ENCODE results near the gene SRPRB. TPM values are rescaled to one million over a fixed set of nuclear protein-coding genes. Genes with fewer than 3 reads are reported as not detected.

The SRPRB gene
- total and polyA plus RNA-seq, 5 donors from 2014 or later, result 23.8 to 57.2 (median 36.4) TPM

GRCh38 chr3:133841196-133841595 is 35.6 kb downstream of the SRPRB start:
- peaks cover 4% of the 10 kb centered on the region for H3K27me3 Mint-ChIP-seq
- Histone ChIP-seq H3K9me3 (ENCODE audit: control insufficient read depth in 2 of 2, low read length in 2 of 2) (no peaks in the 10 kb centered on the region), H3K4me3 (ENCODE audit: low read depth, low read length) (no peak overlapping the region), H3K27ac (ENCODE audit: insufficient read depth, low read length, poor library complexity, severe bottlenecking) (no peak overlapping the region), H3K36me3 (ENCODE audit: control insufficient read depth, insufficient read depth, low read length) (no peaks in the 10 kb centered on the region), H3K4me1 (ENCODE audit: control insufficient read depth, insufficient read depth, low read length, poor library complexity, severe bottlenecking) (no peaks in the 10 kb centered on the region), H3K27me3 (ENCODE audit: control insufficient read depth, insufficient read depth, low read length) (no peaks in the 10 kb centered on the region)
- no peaks in the 10 kb centered on the region for H3K4me1 Mint-ChIP-seq
- DNase-seq, result no peak
- no peak for ATAC-seq (ENCODE audit: low read depth in 2 of 2)
- peaks cover 0 to 1% (median 0%) of the 10 kb centered on the region in 7 donors for H3K9me3 Mint-ChIP-seq
- H3K36me3 Mint-ChIP-seq, result no peaks in the 10 kb centered on the region
- H3K27ac Mint-ChIP-seq, result no peak overlapping the region
- no peak overlapping the region for H3K4me3 Mint-ChIP-seq

DNA sequence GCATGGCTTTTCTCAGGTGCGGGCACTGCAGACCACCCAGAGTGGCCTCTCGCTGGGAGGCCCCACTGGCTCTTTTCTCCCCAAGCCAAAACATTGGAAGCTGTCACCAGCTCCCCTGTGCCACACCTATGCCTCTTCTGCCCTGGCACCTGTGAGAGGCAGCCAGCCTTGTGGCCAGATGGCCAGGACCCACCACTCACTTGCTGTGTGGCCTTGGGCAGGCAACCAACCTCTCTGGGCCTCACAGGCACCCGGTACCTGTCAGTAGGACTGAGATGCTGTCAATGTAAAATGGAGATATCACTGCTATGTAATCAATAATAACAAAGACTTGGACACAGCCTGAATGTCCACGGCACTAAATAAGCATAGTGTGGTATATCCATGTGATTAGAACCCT is 36.5 kb downstream of the SRPRB start:
- H3K4me1 Mint-ChIP-seq, result no peaks in the 10 kb centered on the region
- ATAC-seq (ENCODE audit: low read depth in 2 of 2), result no peak
- no peak overlapping the region for H3K27ac ChIP-seq (ENCODE audit: insufficient read depth, low read length, poor library complexity, severe bottlenecking)

GRCh38 chr3:133843634-133844033 is 38.0 kb downstream of the SRPRB start:
- Mint-ChIP-seq H3K27me3 (peaks cover 9% of the 10 kb centered on the region), H3K9me3 (no peaks in the 10 kb centered on the region), H3K4me1 (no peaks in the 10 kb centered on the region), H3K4me3 (no peak overlapping the region), H3K27ac (no peak overlapping the region), H3K36me3 (no peaks in the 10 kb centered on the region)
- Histone ChIP-seq H3K4me1 (ENCODE audit: control insufficient read depth, insufficient read depth, low read length, poor library complexity, severe bottlenecking) (no peaks in the 10 kb centered on the region), H3K4me3 (ENCODE audit: low read depth, low read length) (no peak overlapping the region), H3K27ac (ENCODE audit: insufficient read depth, low read length, poor library complexity, severe bottlenecking) (no peak overlapping the region), H3K9me3 (ENCODE audit: control insufficient read depth in 2 of 2, low read length in 2 of 2) (no peaks in the 10 kb centered on the region), H3K36me3 (ENCODE audit: control insufficient read depth, insufficient read depth, low read length) (no peaks in the 10 kb centered on the region), H3K27me3 (ENCODE audit: control insufficient read depth, insufficient read depth, low read length) (peaks cover 3% of the 10 kb centered on the region)
- ATAC-seq (ENCODE audit: low read depth in 2 of 2) (no peak), DNase-seq (no peak)

More for the DNA sequence above, 36.5 kb downstream of the SRPRB start:
- DNase-seq, result no peak
- Histone ChIP-seq H3K27me3 (ENCODE audit: control insufficient read depth, insufficient read depth, low read length) (no peaks in the 10 kb centered on the region), H3K4me1 (ENCODE audit: control insufficient read depth, insufficient read depth, low read length, poor library complexity, severe bottlenecking) (no peaks in the 10 kb centered on the region), H3K4me3 (ENCODE audit: low read depth, low read length) (no peak overlapping the region), H3K9me3 (ENCODE audit: control insufficient read depth in 2 of 2, low read length in 2 of 2) (no peaks in the 10 kb centered on the region), H3K36me3 (ENCODE audit: control insufficient read depth, insufficient read depth, low read length) (no peaks in the 10 kb centered on the region)
- Mint-ChIP-seq H3K27ac (no peak overlapping the region), H3K36me3 (no peaks in the 10 kb centered on the region), H3K9me3 (no peaks in the 10 kb centered on the region), H3K27me3 (peaks cover 1% of the 10 kb centered on the region), H3K4me3 (no peak overlapping the region)

DNA sequence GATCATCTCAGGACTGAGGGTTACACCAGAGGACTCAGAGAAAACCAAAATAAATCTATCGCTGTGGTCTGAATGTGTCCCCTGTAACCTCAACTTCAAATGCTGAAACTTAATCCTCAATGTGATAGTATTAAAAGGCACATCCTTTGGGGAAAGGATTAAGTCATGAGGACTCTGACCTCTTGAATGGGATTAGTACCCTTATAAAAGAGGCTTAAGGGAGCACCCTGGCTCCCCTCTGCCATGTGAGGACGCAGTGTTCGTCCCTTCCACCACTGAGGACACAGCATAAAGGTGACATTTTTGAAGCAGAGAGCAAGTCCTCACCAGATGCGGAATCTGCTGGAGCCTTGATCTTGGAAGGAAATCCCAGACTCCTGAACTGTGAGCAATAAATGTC is 39.5 kb downstream of the SRPRB start:
- H3K27me3 Mint-ChIP-seq, result peaks cover 12% of the 10 kb centered on the region
- no peaks in the 10 kb centered on the region for H3K4me1 Mint-ChIP-seq
- H3K27ac ChIP-seq (ENCODE audit: insufficient read depth, low read length, poor library complexity, severe bottlenecking), result no peak overlapping the region
- no peaks in the 10 kb centered on the region for H3K36me3 ChIP-seq (ENCODE audit: control insufficient read depth, insufficient read depth, low read length)
- H3K27me3 ChIP-seq (ENCODE audit: control insufficient read depth, insufficient read depth, low read length), result peaks cover 4% of the 10 kb centered on the region
- H3K4me1 ChIP-seq (ENCODE audit: control insufficient read depth, insufficient read depth, low read length, poor library complexity, severe bottlenecking), result no peaks in the 10 kb centered on the region
- H3K4me3 ChIP-seq (ENCODE audit: low read depth, low read length), result no peak overlapping the region
- H3K9me3 Mint-ChIP-seq, result no peaks in the 10 kb centered on the region
- no peaks in the 10 kb centered on the region for H3K9me3 ChIP-seq (ENCODE audit: control insufficient read depth in 2 of 2, low read length in 2 of 2)
- DNase-seq (no peak), ATAC-seq (ENCODE audit: low read depth in 2 of 2) (no peak)
- no peaks in the 10 kb centered on the region for H3K36me3 Mint-ChIP-seq
- H3K27ac Mint-ChIP-seq, result no peak overlapping the region
- H3K4me3 Mint-ChIP-seq, result no peak overlapping the region

DNA sequence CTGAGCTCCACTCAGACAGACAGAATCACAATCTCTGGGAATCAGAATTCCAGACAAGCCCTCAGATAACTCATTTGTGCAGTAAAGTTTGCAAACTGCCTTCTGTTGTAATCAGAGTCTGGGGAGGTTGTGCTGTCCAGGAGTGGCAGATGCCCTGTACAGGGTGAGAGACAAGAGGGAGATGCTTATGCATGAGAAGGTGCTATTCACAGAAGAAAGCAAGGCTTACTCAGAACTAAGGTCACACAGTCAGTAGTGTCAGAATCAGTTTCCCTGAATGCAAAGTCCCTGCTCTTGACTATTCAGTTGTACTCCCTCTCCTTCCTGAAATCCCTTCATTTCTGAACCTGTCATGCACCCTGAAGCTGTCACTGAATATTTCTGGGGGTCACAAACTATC is 43.7 kb downstream of the SRPRB start:
- H3K4me3 ChIP-seq (ENCODE audit: low read depth, low read length), result no peak overlapping the region
- H3K36me3 ChIP-seq (ENCODE audit: control insufficient read depth, insufficient read depth, low read length), result no peaks in the 10 kb centered on the region
- Mint-ChIP-seq H3K9me3 (no peaks in the 10 kb centered on the region), H3K4me3 (no peak overlapping the region), H3K4me1 (no peaks in the 10 kb centered on the region), H3K27ac (no peak overlapping the region), H3K27me3 (peaks cover 13% of the 10 kb centered on the region), H3K36me3 (no peaks in the 10 kb centered on the region)
- DNase-seq (no peak), ATAC-seq (ENCODE audit: low read depth in 2 of 2) (no peak)
- H3K9me3 ChIP-seq (ENCODE audit: control insufficient read depth in 2 of 2, low read length in 2 of 2), result no peaks in the 10 kb centered on the region
- H3K27ac ChIP-seq (ENCODE audit: insufficient read depth, low read length, poor library complexity, severe bottlenecking), result no peak overlapping the region
- H3K27me3 ChIP-seq (ENCODE audit: control insufficient read depth, insufficient read depth, low read length), result peaks cover 4% of the 10 kb centered on the region
- no peaks in the 10 kb centered on the region for H3K4me1 ChIP-seq (ENCODE audit: control insufficient read depth, insufficient read depth, low read length, poor library complexity, severe bottlenecking)

DNA sequence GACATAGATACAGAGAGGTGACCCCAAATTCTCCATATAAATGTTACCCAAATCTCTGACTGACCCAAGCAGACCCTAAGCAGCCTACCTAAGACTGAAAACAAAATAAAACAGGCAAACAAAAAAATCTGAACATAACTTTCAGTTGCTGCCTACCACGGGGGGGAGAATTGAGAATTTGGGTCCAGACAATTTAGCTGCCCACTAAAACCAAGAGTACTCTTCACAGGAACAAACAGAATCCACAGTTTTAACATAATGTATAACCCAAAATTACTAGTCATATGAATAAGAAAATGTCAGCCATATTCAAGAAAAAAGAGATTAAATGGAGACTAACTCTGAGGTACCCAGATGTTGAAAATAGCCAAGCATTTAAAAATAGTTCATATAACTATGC is 44.4 kb downstream of the SRPRB start:
- H3K27me3 Mint-ChIP-seq, result peaks cover 16% of the 10 kb centered on the region
- Histone ChIP-seq H3K27ac (ENCODE audit: insufficient read depth, low read length, poor library complexity, severe bottlenecking) (no peak overlapping the region), H3K27me3 (ENCODE audit: control insufficient read depth, insufficient read depth, low read length) (peaks cover 4% of the 10 kb centered on the region), H3K9me3 (ENCODE audit: control insufficient read depth in 2 of 2, low read length in 2 of 2) (no peaks in the 10 kb centered on the region), H3K4me3 (ENCODE audit: low read depth, low read length) (no peak overlapping the region), H3K4me1 (ENCODE audit: control insufficient read depth, insufficient read depth, low read length, poor library complexity, severe bottlenecking) (no peaks in the 10 kb centered on the region), H3K36me3 (ENCODE audit: control insufficient read depth, insufficient read depth, low read length) (no peaks in the 10 kb centered on the region)
- H3K36me3 Mint-ChIP-seq, result no peaks in the 10 kb centered on the region
- H3K4me1 Mint-ChIP-seq, result no peaks in the 10 kb centered on the region
- H3K27ac Mint-ChIP-seq, result no peak overlapping the region
- no peak overlapping the region for H3K4me3 Mint-ChIP-seq
- H3K9me3 Mint-ChIP-seq, result no peaks in the 10 kb centered on the region
- DNase-seq (no peak), ATAC-seq (ENCODE audit: low read depth in 2 of 2) (no peak)

DNA sequence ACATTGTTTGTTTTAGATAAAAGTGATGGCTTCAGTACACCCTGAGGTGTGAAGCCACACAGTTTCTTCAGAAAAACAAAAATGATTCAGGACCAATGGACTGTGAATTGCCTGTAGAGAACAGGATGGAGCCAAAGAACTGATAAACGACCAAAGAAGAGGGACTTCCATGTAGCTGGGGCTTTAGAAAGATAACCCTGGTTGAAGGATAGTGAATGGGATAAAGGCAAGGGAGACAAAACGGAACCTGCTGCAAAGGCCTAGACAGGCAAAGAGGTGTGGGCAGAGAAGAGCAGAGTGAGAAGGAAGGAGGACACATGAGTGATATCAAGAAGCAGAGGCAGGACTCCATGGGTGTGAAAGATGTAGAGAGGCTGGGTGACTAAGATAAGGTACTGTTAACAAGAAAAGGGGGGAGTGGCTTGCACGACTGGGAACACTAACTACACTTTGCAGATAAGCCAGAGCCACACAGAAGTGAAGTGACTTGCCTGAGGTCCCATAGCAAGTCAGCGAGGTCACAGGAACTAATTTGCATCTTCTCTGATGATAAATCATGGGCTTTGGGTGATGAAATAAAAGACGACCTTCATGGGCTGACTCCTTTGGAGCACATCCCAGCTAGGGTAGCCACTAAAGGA is 45.8 kb downstream of the SRPRB start:
- Mint-ChIP-seq H3K27ac (no peak overlapping the region), H3K9me3 (no peaks in the 10 kb centered on the region), H3K27me3 (peaks cover 16% of the 10 kb centered on the region), H3K4me1 (no peaks in the 10 kb centered on the region), H3K36me3 (no peaks in the 10 kb centered on the region), H3K4me3 (no peak overlapping the region)
- Histone ChIP-seq H3K9me3 (ENCODE audit: control insufficient read depth in 2 of 2, low read length in 2 of 2) (no peaks in the 10 kb centered on the region), H3K4me1 (ENCODE audit: control insufficient read depth, insufficient read depth, low read length, poor library complexity, severe bottlenecking) (no peaks in the 10 kb centered on the region), H3K4me3 (ENCODE audit: low read depth, low read length) (no peak overlapping the region), H3K27ac (ENCODE audit: insufficient read depth, low read length, poor library complexity, severe bottlenecking) (no peak overlapping the region), H3K27me3 (ENCODE audit: control insufficient read depth, insufficient read depth, low read length) (peaks cover 4% of the 10 kb centered on the region), H3K36me3 (ENCODE audit: control insufficient read depth, insufficient read depth, low read length) (no peaks in the 10 kb centered on the region)
- DNase-seq, result no peak
- no peak for ATAC-seq (ENCODE audit: low read depth in 2 of 2)

GRCh38 chr3:133851931-133852330 is 46.3 kb downstream of the SRPRB start:
- H3K36me3 ChIP-seq (ENCODE audit: control insufficient read depth, insufficient read depth, low read length), result no peaks in the 10 kb centered on the region
- Mint-ChIP-seq H3K4me3 (no peak overlapping the region), H3K27me3 (peaks cover 16% of the 10 kb centered on the region), H3K36me3 (no peaks in the 10 kb centered on the region), H3K9me3 (no peaks in the 10 kb centered on the region), H3K4me1 (no peaks in the 10 kb centered on the region), H3K27ac (no peak overlapping the region)
- H3K9me3 ChIP-seq (ENCODE audit: control insufficient read depth in 2 of 2, low read length in 2 of 2), result no peaks in the 10 kb centered on the region
- DNase-seq (no peak), ATAC-seq (ENCODE audit: low read depth in 2 of 2) (no peak)
- no peaks in the 10 kb centered on the region for H3K4me1 ChIP-seq (ENCODE audit: control insufficient read depth, insufficient read depth, low read length, poor library complexity, severe bottlenecking)
- H3K4me3 ChIP-seq (ENCODE audit: low read depth, low read length), result no peak overlapping the region
- H3K27me3 ChIP-seq (ENCODE audit: control insufficient read depth, insufficient read depth, low read length), result peaks cover 4% of the 10 kb centered on the region
- no peak overlapping the region for H3K27ac ChIP-seq (ENCODE audit: insufficient read depth, low read length, poor library complexity, severe bottlenecking)

Data from CD4-positive, CD25-positive, alpha-beta regulatory T cell (primary cell).